Liver (tissue), 3 donors: ENCODE results near the gene DIPK1A.

Source experiments
- FOXA1 ChIP-seq: IDR thresholded peaks from 2 replicates; pipeline ENCODE4 v1.6.1; 2016; ENCODE audit warnings: antibody characterized with exemption
- GABPA ChIP-seq, 2 donors: IDR thresholded peaks in 1 of 2; conservative IDR thresholded peaks in 1 of 2; 2 replicates each; pipeline ENCODE4 v1.6.1; 2016; ENCODE audit warnings: antibody characterized with exemption in 2 of 2, mild to moderate bottlenecking in 1 of 2, moderate library complexity in 1 of 2
- HNF4A ChIP-seq, 2 donors: conservative IDR thresholded peaks; 2 replicates each; pipeline ENCODE4 v1.6.1; 2016; ENCODE audit warnings: antibody characterized with exemption in 2 of 2, mild to moderate bottlenecking in 2 of 2
- RAD21 ChIP-seq, 2 donors: IDR thresholded peaks; 2 replicates each; pipeline ENCODE4 v1.6.1; 2016; ENCODE audit warnings: antibody characterized with exemption in 2 of 2, mild to moderate bottlenecking in 2 of 2
- SP1 ChIP-seq: IDR thresholded peaks from 2 replicates; pipeline ENCODE4 v1.6.1; 2018; ENCODE audit warnings: antibody characterized with exemption, mild to moderate bottlenecking
- TAF1 ChIP-seq: conservative IDR thresholded peaks from 2 replicates; pipeline ENCODE4 v1.6.1; 2016; ENCODE audit warnings: antibody characterized with exemption, mild to moderate bottlenecking
- TF ChIP-seq, protein P1 (sequence below): IDR thresholded peaks from 2 replicates; pipeline ENCODE4 v1.6.1; 2016; ENCODE audit warnings: antibody characterized with exemption, mild to moderate bottlenecking
- TF ChIP-seq, protein P2 (sequence below): fragments of 150-350 bp; IDR thresholded peaks from 2 replicates; pipeline ENCODE4 v1.5.1; 2017; ENCODE audit warnings: improper control_type of control experiment, low read depth, low read length; ENCODE audit not compliant: missing input control
- TF ChIP-seq, protein P3 (sequence below): IDR thresholded peaks from 2 replicates; pipeline ENCODE4 v1.6.1; 2016; ENCODE audit warnings: antibody characterized with exemption
- TF ChIP-seq, protein P4 (sequence below): IDR thresholded peaks from 2 replicates; pipeline ENCODE4 v1.6.1; 2016; ENCODE audit warnings: antibody characterized with exemption
- TF ChIP-seq, protein P5 (sequence below): IDR thresholded peaks from 2 replicates; pipeline ENCODE4 v1.6.1; 2016; ENCODE audit warnings: antibody characterized with exemption
- donor health status: healthy.
- donor health status: healthy.

DNA sequence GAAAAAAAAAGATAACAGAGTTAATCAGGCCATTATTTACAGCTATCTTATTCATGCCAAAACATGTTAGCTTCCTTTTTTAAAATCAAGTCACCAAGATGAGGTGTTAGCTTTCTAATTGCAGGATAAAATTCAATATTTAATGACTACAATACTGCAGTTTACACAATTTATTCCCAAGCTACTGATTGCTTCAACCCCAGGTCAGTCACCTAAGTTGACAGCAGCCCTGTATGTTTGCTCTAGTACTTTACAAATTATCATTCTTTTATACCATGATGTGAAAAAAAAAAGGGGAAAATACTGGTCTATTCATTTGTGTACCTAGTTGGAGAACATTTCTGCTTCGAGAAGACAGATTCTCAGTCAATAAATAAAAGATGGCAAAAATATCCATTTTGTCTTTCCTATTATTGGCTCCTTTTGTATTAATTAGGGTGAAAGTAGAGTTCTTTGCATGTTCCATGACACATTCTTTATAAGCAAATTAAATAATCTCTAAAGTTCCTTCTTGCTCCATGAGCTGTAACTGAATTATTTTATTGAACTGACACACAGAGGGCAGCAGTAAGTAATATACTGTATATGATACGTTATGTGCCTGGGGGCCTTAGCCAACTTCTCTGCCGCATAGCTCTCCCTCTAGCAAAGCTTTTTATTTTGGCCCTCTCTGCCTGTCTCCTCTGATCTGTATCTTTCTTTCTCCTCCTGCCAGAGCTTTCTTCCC lies 48.0 kb downstream of the DIPK1A start:
- TF ChIP-seq, protein P1, sequence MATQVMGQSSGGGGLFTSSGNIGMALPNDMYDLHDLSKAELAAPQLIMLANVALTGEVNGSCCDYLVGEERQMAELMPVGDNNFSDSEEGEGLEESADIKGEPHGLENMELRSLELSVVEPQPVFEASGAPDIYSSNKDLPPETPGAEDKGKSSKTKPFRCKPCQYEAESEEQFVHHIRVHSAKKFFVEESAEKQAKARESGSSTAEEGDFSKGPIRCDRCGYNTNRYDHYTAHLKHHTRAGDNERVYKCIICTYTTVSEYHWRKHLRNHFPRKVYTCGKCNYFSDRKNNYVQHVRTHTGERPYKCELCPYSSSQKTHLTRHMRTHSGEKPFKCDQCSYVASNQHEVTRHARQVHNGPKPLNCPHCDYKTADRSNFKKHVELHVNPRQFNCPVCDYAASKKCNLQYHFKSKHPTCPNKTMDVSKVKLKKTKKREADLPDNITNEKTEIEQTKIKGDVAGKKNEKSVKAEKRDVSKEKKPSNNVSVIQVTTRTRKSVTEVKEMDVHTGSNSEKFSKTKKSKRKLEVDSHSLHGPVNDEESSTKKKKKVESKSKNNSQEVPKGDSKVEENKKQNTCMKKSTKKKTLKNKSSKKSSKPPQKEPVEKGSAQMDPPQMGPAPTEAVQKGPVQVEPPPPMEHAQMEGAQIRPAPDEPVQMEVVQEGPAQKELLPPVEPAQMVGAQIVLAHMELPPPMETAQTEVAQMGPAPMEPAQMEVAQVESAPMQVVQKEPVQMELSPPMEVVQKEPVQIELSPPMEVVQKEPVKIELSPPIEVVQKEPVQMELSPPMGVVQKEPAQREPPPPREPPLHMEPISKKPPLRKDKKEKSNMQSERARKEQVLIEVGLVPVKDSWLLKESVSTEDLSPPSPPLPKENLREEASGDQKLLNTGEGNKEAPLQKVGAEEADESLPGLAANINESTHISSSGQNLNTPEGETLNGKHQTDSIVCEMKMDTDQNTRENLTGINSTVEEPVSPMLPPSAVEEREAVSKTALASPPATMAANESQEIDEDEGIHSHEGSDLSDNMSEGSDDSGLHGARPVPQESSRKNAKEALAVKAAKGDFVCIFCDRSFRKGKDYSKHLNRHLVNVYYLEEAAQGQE: no peak
- TF ChIP-seq TAF1 (no peak), SP1 (no peak), GABPA (IDR thresholded peaks at IDR 0.05 in 1 of 2, conservative IDR thresholded peaks at IDR 0.05 in 1 of 2) (no peak), RAD21 (IDR thresholded peaks at IDR 0.05) (no peak), FOXA1 (no peak), HNF4A (conservative IDR thresholded peaks at IDR 0.05) (no peak)
- TF ChIP-seq, protein P2, sequence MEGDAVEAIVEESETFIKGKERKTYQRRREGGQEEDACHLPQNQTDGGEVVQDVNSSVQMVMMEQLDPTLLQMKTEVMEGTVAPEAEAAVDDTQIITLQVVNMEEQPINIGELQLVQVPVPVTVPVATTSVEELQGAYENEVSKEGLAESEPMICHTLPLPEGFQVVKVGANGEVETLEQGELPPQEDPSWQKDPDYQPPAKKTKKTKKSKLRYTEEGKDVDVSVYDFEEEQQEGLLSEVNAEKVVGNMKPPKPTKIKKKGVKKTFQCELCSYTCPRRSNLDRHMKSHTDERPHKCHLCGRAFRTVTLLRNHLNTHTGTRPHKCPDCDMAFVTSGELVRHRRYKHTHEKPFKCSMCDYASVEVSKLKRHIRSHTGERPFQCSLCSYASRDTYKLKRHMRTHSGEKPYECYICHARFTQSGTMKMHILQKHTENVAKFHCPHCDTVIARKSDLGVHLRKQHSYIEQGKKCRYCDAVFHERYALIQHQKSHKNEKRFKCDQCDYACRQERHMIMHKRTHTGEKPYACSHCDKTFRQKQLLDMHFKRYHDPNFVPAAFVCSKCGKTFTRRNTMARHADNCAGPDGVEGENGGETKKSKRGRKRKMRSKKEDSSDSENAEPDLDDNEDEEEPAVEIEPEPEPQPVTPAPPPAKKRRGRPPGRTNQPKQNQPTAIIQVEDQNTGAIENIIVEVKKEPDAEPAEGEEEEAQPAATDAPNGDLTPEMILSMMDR: no peak
- TF ChIP-seq, protein P3, sequence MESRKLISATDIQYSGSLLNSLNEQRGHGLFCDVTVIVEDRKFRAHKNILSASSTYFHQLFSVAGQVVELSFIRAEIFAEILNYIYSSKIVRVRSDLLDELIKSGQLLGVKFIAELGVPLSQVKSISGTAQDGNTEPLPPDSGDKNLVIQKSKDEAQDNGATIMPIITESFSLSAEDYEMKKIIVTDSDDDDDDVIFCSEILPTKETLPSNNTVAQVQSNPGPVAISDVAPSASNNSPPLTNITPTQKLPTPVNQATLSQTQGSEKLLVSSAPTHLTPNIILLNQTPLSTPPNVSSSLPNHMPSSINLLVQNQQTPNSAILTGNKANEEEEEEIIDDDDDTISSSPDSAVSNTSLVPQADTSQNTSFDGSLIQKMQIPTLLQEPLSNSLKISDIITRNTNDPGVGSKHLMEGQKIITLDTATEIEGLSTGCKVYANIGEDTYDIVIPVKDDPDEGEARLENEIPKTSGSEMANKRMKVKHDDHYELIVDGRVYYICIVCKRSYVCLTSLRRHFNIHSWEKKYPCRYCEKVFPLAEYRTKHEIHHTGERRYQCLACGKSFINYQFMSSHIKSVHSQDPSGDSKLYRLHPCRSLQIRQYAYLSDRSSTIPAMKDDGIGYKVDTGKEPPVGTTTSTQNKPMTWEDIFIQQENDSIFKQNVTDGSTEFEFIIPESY: no peak
- TF ChIP-seq, protein P4, sequence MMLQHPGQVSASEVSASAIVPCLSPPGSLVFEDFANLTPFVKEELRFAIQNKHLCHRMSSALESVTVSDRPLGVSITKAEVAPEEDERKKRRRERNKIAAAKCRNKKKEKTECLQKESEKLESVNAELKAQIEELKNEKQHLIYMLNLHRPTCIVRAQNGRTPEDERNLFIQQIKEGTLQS: no peak
- TF ChIP-seq, protein P5, sequence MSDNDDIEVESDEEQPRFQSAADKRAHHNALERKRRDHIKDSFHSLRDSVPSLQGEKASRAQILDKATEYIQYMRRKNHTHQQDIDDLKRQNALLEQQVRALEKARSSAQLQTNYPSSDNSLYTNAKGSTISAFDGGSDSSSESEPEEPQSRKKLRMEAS: no peak
